GM12878 (cell line): ENCODE results near the gene GPHB5. TPM values are rescaled to one million over a fixed set of nuclear protein-coding genes. Genes with fewer than 3 reads are reported as not detected.

Experiments used
- ATAC-seq: fragments of 200-7000 bp; cut with Tn5 transposase; 3 replicates; pipeline ENCODE4 v1.9.1; 2020; ENCODE audit warnings: mild to moderate bottlenecking, moderate library complexity
- BruUV-seq: library from RNA; stranded (reverse); fragments of 400-500 nt; replicated peaks from 2 replicates; lab custom pipeline; 2021; lab: Mats Ljungman, UMichigan
- CTCF ChIA-PET: fragments of 300-600 bp; sonication (Branson Sonifier 250); formaldehyde crosslinking; extraction: SDS; loops from one replicate; lab custom pipeline; 2021; ENCODE audit warnings: inconsistent platforms; lab: Yijun Ruan, JAX
- POLR2A ChIA-PET: fragments of 350-600 bp; formaldehyde crosslinking; extraction: SDS; loops from one replicate; lab custom pipeline; 2021; ENCODE audit warnings: inconsistent platforms; lab: Charles Lee
- RAD21 ChIA-PET: fragments of 300-600 bp; sonication (Branson Sonifier 250); formaldehyde crosslinking; loops from one replicate; lab custom pipeline; 2023; ENCODE audit warnings: antibody characterized with exemption; ENCODE audit not compliant: unreplicated experiment; lab: Charles Lee
- SMC1A ChIA-PET: fragments of 300-600 bp; sonication (Branson Sonifier 250); formaldehyde crosslinking; loops from one replicate; lab custom pipeline; 2023; ENCODE audit not compliant: unreplicated experiment, uncharacterized antibody; lab: Charles Lee
- DNase-seq: peaks from one replicate; pipeline ENCODE4 v3.0.0-alpha.2; 2011; ENCODE audit warnings: low read depth, low spot score
- FAIRE-seq: peaks from 3 replicates; lab custom pipeline; 2011; peaks lifted over from hg19 to GRCh38; lab: Jason Lieb, UNC
- H2AFZ ChIP-seq: 2 replicates; pipeline ENCODE4 v1.6.0; 2011; ENCODE audit warnings: low read depth, low read length, control low read depth; ENCODE audit not compliant: control insufficient read depth
- H3K27ac ChIP-seq: 2 replicates; pipeline ENCODE4 v1.5.1; 2011; ENCODE audit warnings: control low read depth; ENCODE audit not compliant: control insufficient read depth, insufficient read depth
- H3K27me3 ChIP-seq, 2 experiments: replicated peaks in 1 of 2; 2 replicates each; pipeline versions ENCODE4 v1.6.0 to v1.6.1; 2011; ENCODE audit warnings: low read length in 1 of 2; ENCODE audit not compliant: control insufficient read depth in 2 of 2, insufficient read depth in 2 of 2
- H3K36me3 ChIP-seq, 2 experiments: 2 replicates each; pipeline ENCODE4 v1.5.1; 2011; ENCODE audit warnings: low read length in 1 of 2; ENCODE audit not compliant: control insufficient read depth in 2 of 2, insufficient read depth in 2 of 2
- H3K4me1 ChIP-seq: 2 replicates; pipeline ENCODE4 v1.6.1; 2011; ENCODE audit warnings: mild to moderate bottlenecking, low read length, moderate library complexity, mixed read lengths; ENCODE audit not compliant: control insufficient read depth, insufficient read depth
- H3K4me2 ChIP-seq: 2 replicates; pipeline ENCODE4 v1.6.0; 2011; ENCODE audit warnings: control low read depth; ENCODE audit not compliant: control insufficient read depth, insufficient read depth
- H3K4me3 ChIP-seq: fragments of 200-600 bp; sonication (generic); 2 replicates; pipeline ENCODE4 v1.5.1; 2016
- H3K79me2 ChIP-seq: 2 replicates; pipeline ENCODE4 v1.6.0; 2011; ENCODE audit warnings: low read length; ENCODE audit not compliant: control insufficient read depth, insufficient read depth
- H3K9ac ChIP-seq: 2 replicates; pipeline ENCODE4 v1.8.0; 2011; ENCODE audit warnings: low read length, control low read depth, mixed read lengths; ENCODE audit not compliant: control insufficient read depth, insufficient read depth
- H3K9me3 ChIP-seq: replicated peaks from 3 replicates; pipeline ENCODE4 v1.5.1; 2011; ENCODE audit warnings: mild to moderate bottlenecking, low read length; ENCODE audit not compliant: control insufficient read depth, insufficient read depth
- H4K20me1 ChIP-seq: 2 replicates; pipeline ENCODE4 v1.6.0; 2011; ENCODE audit not compliant: control insufficient read depth, insufficient read depth
- ETV6 ChIP-seq, 2 experiments: fragments of 450-650 bp in 1 of 2; IDR thresholded peaks in 1 of 2; conservative IDR thresholded peaks in 1 of 2; 2 replicates each; pipeline ENCODE4 v1.6.1; 2014; ENCODE audit warnings: antibody characterized with exemption in 1 of 2, borderline replicate concordance in 1 of 2, low read depth in 1 of 2, mild to moderate bottlenecking in 1 of 2, moderate library complexity in 1 of 2
- MYB ChIP-seq: fragments of 150-350 bp; IDR thresholded peaks from 2 replicates; pipeline ENCODE4 v1.6.1; 2014; ENCODE audit warnings: mild to moderate bottlenecking, low read depth, low read length, borderline replicate concordance
- SUZ12 ChIP-seq: fragments of 200-600 bp; sonication (generic); IDR thresholded peaks from one replicate; pipeline ENCODE4 v1.6.1; 2018; ENCODE audit warnings: antibody characterized with exemption, mild to moderate bottlenecking; ENCODE audit not compliant: unreplicated experiment
- TAF1 ChIP-seq: IDR thresholded peaks from 2 replicates; pipeline ENCODE4 v1.6.1; 2011; ENCODE audit warnings: mild to moderate bottlenecking, low read depth, low read length, borderline replicate concordance
- TBL1XR1 ChIP-seq: IDR thresholded peaks from 2 replicates; pipeline ENCODE4 v1.6.1; 2012; ENCODE audit warnings: low read depth, low read length, improper control_type of control experiment
- YY1 ChIP-seq: IDR thresholded peaks from 2 replicates; pipeline ENCODE4 v1.6.1; 2011; ENCODE audit warnings: low read depth, mild to moderate bottlenecking, low read length
- ZNF384 ChIP-seq: IDR thresholded peaks from 2 replicates; pipeline ENCODE4 v1.6.1; 2012; ENCODE audit warnings: low read depth, mild to moderate bottlenecking, low read length, improper control_type of control experiment, borderline replicate concordance
- WGBS: methylation state at CpG from one replicate; pipeline ENCODE4 v1.1.6; 2016; ENCODE audit warnings: low lambda C conversion rate; ENCODE audit not compliant: insufficient replicate concordance, insufficient coverage; ENCODE audit errors: missing lambda C conversion rate; 5-methylcytosine and 5-hydroxymethylcytosine counted together
- in situ Hi-C: fragments of 300-500 bp; cut with MboI; formaldehyde crosslinking; loops from 9 replicates; pipeline ENCODE4 v1.14.3; 2018; ENCODE audit warnings: mixed read lengths
- intact Hi-C: fragments of 100-400 bp; cut with micrococcal nuclease; formaldehyde crosslinking; loops from one replicate; pipeline ENCODE4 v1.14.2; 2022; ENCODE audit not compliant: unreplicated experiment
- polyA plus RNA-seq, 11 experiments: library from polyadenylated mRNA; depleted of rRNA in 4 of 11; unstranded in 6 of 11; stranded (reverse) in 5 of 11; fragments of >200 nt; fragmentation: Nextera tagmentation in 4 of 11; fragmentation: Illumina TruSeq in 1 of 11; extraction: Ambion mirVana in 4 of 11; extraction: Trizol in 1 of 11; gene quantifications; 1 replicate in 1 of 11; 2 replicates in 10 of 11; pipeline versions ENCODE4 v1.2.1 to v1.2.3, GENCODE V29; 2011 to 2016; ENCODE audit warnings: inconsistent platforms in 2 of 11, missing spikeins in 2 of 11, low read depth in 1 of 11
- total RNA-seq, 4 experiments: library from RNA; depleted of rRNA in 3 of 4; stranded (reverse); fragments of >200 nt in 3 of 4; fragmentation: Illumina TruSeq in 1 of 4; extraction: Trizol in 1 of 4; gene quantifications; 2 replicates each; pipeline versions ENCODE4 v1.2.1 to v1.2.3, GENCODE V29; 2013 to 2021

GPHB5 gene
- total and polyA plus RNA-seq, 10 of the 15 experiments (the other 5 are each of a cell fraction or from before 2014, with no cell fraction given): not detected

GRCh38 chr14:63287666-63288483 lies 30.9 kb downstream of the GPHB5 start:
- FAIRE-seq (no peak), ATAC-seq (no peak), DNase-seq (no peak)
- Histone ChIP-seq H3K4me1 (peaks cover 13% of the 10 kb centered on the region), H3K36me3 (no peaks in the 10 kb centered on the region), H4K20me1 (no peaks in the 10 kb centered on the region), H3K79me2 (no peaks in the 10 kb centered on the region), H3K4me3 (no peak overlapping the region), H3K27ac (no peak overlapping the region), H3K9me3 (no peaks in the 10 kb centered on the region), H2AFZ (no peak overlapping the region)
- intact Hi-C loops: no loop called here
- no TSS peak for BruUV-seq
- ChIA-PET SMC1A (no interaction called here), CTCF (no interaction called here), RAD21 (interaction anchor here (1.0 kb wide), 1 partner anchor 7 kb away, joined by 4 read pairs; no protein-coding TSS in a partner anchor), POLR2A (interaction anchor here (0.6 kb wide), 1 partner anchor 1953 kb away, joined by 3 read pairs; no protein-coding TSS in a partner anchor)
- in situ Hi-C loops: no loop called here
- WGBS: 89% methylated on average over 6 of the region's 6 CpGs
- TF ChIP-seq SUZ12 (no peak), ZNF384 (no peak)
- TF ChIP-seq, all 136 proteins: peak for 0
- Histone ChIP-seq H3K9ac (no peak overlapping the region), H3K27me3 (no peaks in the 10 kb centered on the region), H3K4me2 (no peak overlapping the region)

GRCh38 chr14:63286071-63286470 lies 32.7 kb downstream of the GPHB5 start:
- ATAC-seq (no peak), FAIRE-seq (no peak), DNase-seq (no peak)
- Histone ChIP-seq H3K4me2 (no peak overlapping the region), H3K4me1 (peaks cover 13% of the 10 kb centered on the region), H3K79me2 (no peaks in the 10 kb centered on the region), H3K9ac (no peak overlapping the region), H4K20me1 (no peaks in the 10 kb centered on the region), H3K27ac (no peak overlapping the region), H2AFZ (no peak overlapping the region), H3K36me3 (no peaks in the 10 kb centered on the region), H3K4me3 (no peak overlapping the region), H3K9me3 (no peaks in the 10 kb centered on the region), H3K27me3 (no peaks in the 10 kb centered on the region)
- 77% methylated on average over 2 of the region's 2 CpGs for WGBS
- ChIA-PET CTCF (no interaction called here), POLR2A (no interaction called here), SMC1A (no interaction called here), RAD21 (no interaction called here)
- intact Hi-C loops (no loop called here), in situ Hi-C loops (no loop called here)
- TF ChIP-seq TAF1 (no peak), TBL1XR1 (no peak), YY1 (no peak), ETV6 (conservative IDR thresholded peaks at IDR 0.05 in 1 of 2, IDR thresholded peaks at IDR 0.05 in 1 of 2; ENCODE audit: borderline replicate concordance in 1 of 2, low read depth in 1 of 2) (no peak), MYB (no peak)
- BruUV-seq: no TSS peak
